ENCODE results near the gene BSPH1.

DNA sequence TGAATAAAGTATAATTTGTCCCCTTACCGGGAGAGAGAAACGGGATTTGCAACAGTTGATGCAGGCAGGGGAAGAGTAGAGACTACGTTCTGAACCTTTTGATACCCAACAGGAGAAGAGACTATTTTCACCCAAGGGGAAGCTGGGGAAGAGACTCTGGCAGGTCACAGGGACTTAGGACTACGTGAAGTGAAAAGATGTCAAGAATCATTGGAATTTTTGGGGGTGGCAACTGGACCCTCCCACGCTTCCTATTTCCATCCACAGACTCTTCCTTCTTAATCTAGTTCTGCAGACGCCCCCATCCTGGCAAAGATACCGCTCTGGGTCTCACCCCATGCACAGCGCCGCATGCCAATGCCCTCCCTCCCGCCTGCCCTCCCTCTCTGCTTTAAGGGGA lies 38.1 kb upstream of the BSPH1 start:
- TF ChIP-seq, protein P1, sequence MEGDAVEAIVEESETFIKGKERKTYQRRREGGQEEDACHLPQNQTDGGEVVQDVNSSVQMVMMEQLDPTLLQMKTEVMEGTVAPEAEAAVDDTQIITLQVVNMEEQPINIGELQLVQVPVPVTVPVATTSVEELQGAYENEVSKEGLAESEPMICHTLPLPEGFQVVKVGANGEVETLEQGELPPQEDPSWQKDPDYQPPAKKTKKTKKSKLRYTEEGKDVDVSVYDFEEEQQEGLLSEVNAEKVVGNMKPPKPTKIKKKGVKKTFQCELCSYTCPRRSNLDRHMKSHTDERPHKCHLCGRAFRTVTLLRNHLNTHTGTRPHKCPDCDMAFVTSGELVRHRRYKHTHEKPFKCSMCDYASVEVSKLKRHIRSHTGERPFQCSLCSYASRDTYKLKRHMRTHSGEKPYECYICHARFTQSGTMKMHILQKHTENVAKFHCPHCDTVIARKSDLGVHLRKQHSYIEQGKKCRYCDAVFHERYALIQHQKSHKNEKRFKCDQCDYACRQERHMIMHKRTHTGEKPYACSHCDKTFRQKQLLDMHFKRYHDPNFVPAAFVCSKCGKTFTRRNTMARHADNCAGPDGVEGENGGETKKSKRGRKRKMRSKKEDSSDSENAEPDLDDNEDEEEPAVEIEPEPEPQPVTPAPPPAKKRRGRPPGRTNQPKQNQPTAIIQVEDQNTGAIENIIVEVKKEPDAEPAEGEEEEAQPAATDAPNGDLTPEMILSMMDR (IDR thresholded peaks at IDR 0.05) = no peak
- no peak for TF ChIP-seq POLR2A (IDR thresholded peaks at IDR 0.05)
